Measurements from ENCODE around the gene MYL11. TPM values are rescaled to one million over a fixed set of nuclear protein-coding genes. Genes with fewer than 3 reads are reported as not detected.

Gene MYL11
- polyA plus RNA-seq, 1 of the 3 experiments (the other 2 are of a cell fraction), result 0.23 TPM

- Histone ChIP-seq H3K27me3 (ENCODE audit: insufficient read depth) (no peaks in the 10 kb centered on the region), H3K79me2 (ENCODE audit: insufficient read depth) (peaks cover 15% of the 10 kb centered on the region; the same call in 1 of the 2 replicates), H3K9me3 (no peaks in the 10 kb centered on the region), H4K20me1 (ENCODE audit: insufficient read depth) (peaks cover 12% of the 10 kb centered on the region; the same call in 1 of the 2 replicates), H3K4me3 (ENCODE audit: low read depth in 2 of 2, low read length in 1 of 2) (peak overlapping the region; percentile 56 to 96), H3F3A (replicated peaks; ENCODE audit: insufficient read depth) (peaks cover 19% of the 10 kb centered on the region), H3K36me3 (replicated peaks in 1 of 2; ENCODE audit: control insufficient read depth in 1 of 2, insufficient read depth in 2 of 2, low read length in 1 of 2) (peaks cover 0 to 6% of the 10 kb centered on the region in 2 experiments), H3K9ac (peak overlapping the region; percentile 97; the same call in 1 of the 2 replicates), H3K9me2 (no peaks in the 10 kb centered on the region), H3K4me1 (ENCODE audit: control insufficient read depth in 1 of 2, insufficient read depth in 2 of 2, low read depth in 1 of 2, low read length in 1 of 2) (peaks cover 6 to 14% of the 10 kb centered on the region in 2 experiments; a peak in 3 of 4 replicates), H2AFZ (ENCODE audit: low read depth) (peak overlapping the region; percentile 87), H3K27ac (ENCODE audit: low read depth in 2 of 2, low read length in 1 of 2) (peak overlapping the region; percentile 98 to 99), H3K4me2 (peak overlapping the region; percentile 100)
- no peak for DNase-seq
- ChIA-PET CTCF (interaction anchor here (0.7 to 2.0 kb wide), 5 partner anchors 18 to 32 kb away, joined by 3 to 11 read pairs (median 3); partner anchors contain the start of genes CD2BP2, ZNF48 and ZNF771), POLR2A (interaction anchor here (0.6 to 1.5 kb wide), 4 partner anchors 9 to 23 kb away, joined by 3 to 9 read pairs (median 3); partner anchors contain the start of gene ZNF48)
- WGBS (ENCODE audit: low lambda C conversion rate), result 62% methylated on average over 25 of the region's 29 CpGs
- TF ChIP-seq RFX5 (IDR thresholded peaks at IDR 0.05; ENCODE audit: low read length), result no peak
- no peak for TF ChIP-seq MXI1 (IDR thresholded peaks at IDR 0.05; ENCODE audit: low read depth, low read length)
- TF ChIP-seq MEF2A (IDR thresholded peaks at IDR 0.05; ENCODE audit: borderline replicate concordance, low read depth), result no peak
- no peak for TF ChIP-seq REST (IDR thresholded peaks at IDR 0.05; ENCODE audit: low read depth, low read length)
- TF ChIP-seq RAD21 (IDR thresholded peaks at IDR 0.05; ENCODE audit: low read length), result no peak
Observed at GRCh38 chr16:30377050-30377811, 2.6 kb downstream of the MYL11 start.

GRCh38 chr16:30377812-30378235, 3.2 kb downstream of the MYL11 start:
- peak overlapping the region; percentile 56 to 96 for H3K4me3 ChIP-seq (ENCODE audit: low read depth in 2 of 2, low read length in 1 of 2)
- no peaks in the 10 kb centered on the region for H3K9me3 ChIP-seq
- peaks cover 19% of the 10 kb centered on the region for H3F3A ChIP-seq (replicated peaks; ENCODE audit: insufficient read depth)
- H3K27ac ChIP-seq (ENCODE audit: low read depth in 2 of 2, low read length in 1 of 2), result peak overlapping the region; percentile 98 to 99
- peak overlapping the region; percentile 100 for H3K4me2 ChIP-seq
- peak; percentile 85 for DNase-seq
- peak overlapping the region; percentile 97 for H3K9ac ChIP-seq
- peaks cover 15% of the 10 kb centered on the region; the same call in 1 of the 2 replicates for H3K79me2 ChIP-seq (ENCODE audit: insufficient read depth)
- H3K9me2 ChIP-seq, result no peaks in the 10 kb centered on the region
- H3K27me3 ChIP-seq (ENCODE audit: insufficient read depth), result no peaks in the 10 kb centered on the region
- peak overlapping the region; percentile 87 for H2AFZ ChIP-seq (ENCODE audit: low read depth)
- peaks cover 12% of the 10 kb centered on the region; the same call in 1 of the 2 replicates for H4K20me1 ChIP-seq (ENCODE audit: insufficient read depth)
- peaks cover 6 to 9% of the 10 kb centered on the region in 2 experiments; a peak in 3 of 4 replicates for H3K4me1 ChIP-seq (ENCODE audit: control insufficient read depth in 1 of 2, insufficient read depth in 2 of 2, low read depth in 1 of 2, low read length in 1 of 2)
- under 1% methylated on average over 23 of the region's 39 CpGs for WGBS (ENCODE audit: low lambda C conversion rate)
- ChIA-PET CTCF (interaction anchor here (0.6 to 2.0 kb wide), 8 partner anchors 18 to 31 kb away, joined by 3 to 11 read pairs (median 3); partner anchors contain the start of genes CD2BP2, ZNF48 and ZNF771), POLR2A (interaction anchor here (0.9 to 1.5 kb wide), 5 partner anchors 9 to 24 kb away, joined by 3 to 9 read pairs (median 3); partner anchors contain the start of gene ZNF48)
- H3K36me3 ChIP-seq (replicated peaks in 1 of 2; ENCODE audit: control insufficient read depth in 1 of 2, insufficient read depth in 2 of 2, low read length in 1 of 2), result peaks cover 0 to 6% of the 10 kb centered on the region in 2 experiments
- TF ChIP-seq ELF1 (IDR thresholded peaks at IDR 0.05), result peak; percentile 49; the same call in 1 of the 2 replicates
- TF ChIP-seq CTCF (IDR thresholded peaks at IDR 0.05), result no peak
- peak; percentile 56; the same call in 1 of the 2 replicates for TF ChIP-seq TCF12 (IDR thresholded peaks at IDR 0.05)
- TF ChIP-seq GATA2 (CRISPR knock-in tag; IDR thresholded peaks at IDR 0.05), result peak; percentile 21
- TF ChIP-seq GABPA (IDR thresholded peaks at IDR 0.05; ENCODE audit: low read depth), result no peak
- no peak; the same call in 1 of the 2 replicates for TF ChIP-seq TAF1 (IDR thresholded peaks at IDR 0.05; ENCODE audit: borderline replicate concordance, low read depth, low read length)
- TF ChIP-seq TEAD4 (IDR thresholded peaks at IDR 0.05; ENCODE audit: borderline replicate concordance, insufficient read depth), result no peak
- no peak for TF ChIP-seq EZH2phosphoT487 (IDR thresholded peaks at IDR 0.05; ENCODE audit: borderline replicate concordance, low read depth)
- peak; percentile 32; the same call in 1 of the 2 replicates for TF ChIP-seq YY1 (IDR thresholded peaks at IDR 0.05; ENCODE audit: low read depth)
- peak; percentile 63; the same call in 1 of the 2 replicates for TF ChIP-seq MXI1 (IDR thresholded peaks at IDR 0.05; ENCODE audit: low read depth, low read length)
- TF ChIP-seq CHD2 (IDR thresholded peaks at IDR 0.05; ENCODE audit: low read length, partially characterized antibody), result peak; percentile 18
- TF ChIP-seq RAD21 (IDR thresholded peaks at IDR 0.05; ENCODE audit: low read length), result no peak
- TF ChIP-seq NRF1 (IDR thresholded peaks at IDR 0.05; ENCODE audit: low read depth, low read length), result no peak
- no peak for TF ChIP-seq PBX3 (IDR thresholded peaks at IDR 0.05)
- peak; percentile 85 for TF ChIP-seq MAX (IDR thresholded peaks at IDR 0.05; ENCODE audit: low read depth)
- TF ChIP-seq SIN3A (IDR thresholded peaks at IDR 0.05; ENCODE audit: borderline replicate concordance, low read depth, low read length), result no peak

Data from SK-N-SH (cell line).